Suprapubic skin (tissue), 4 donors: ENCODE data around the gene MYO5B.

ENCODE experiments used
- EP300 ChIP-seq: sonication (generic); formaldehyde crosslinking; IDR thresholded peaks from one replicate; pipeline ENCODE4 v1.6.1; 2017; ENCODE audit warnings: antibody characterized with exemption
- POLR2A ChIP-seq, 2 donors: fragments of 450-650 bp; IDR thresholded peaks; one replicate each; pipeline ENCODE4 v1.6.1; 2017; ENCODE audit warnings: antibody characterized with exemption in 2 of 2, mild to moderate bottlenecking in 2 of 2, moderate library complexity in 2 of 2
- POLR2AphosphoS5 ChIP-seq, 3 donors: sonication (generic); formaldehyde crosslinking; IDR thresholded peaks; one replicate each; pipeline ENCODE4 v1.6.1; 2017; ENCODE audit warnings: antibody characterized with exemption in 3 of 3
- TF ChIP-seq, protein P1 (sequence below), 2 donors: fragments of 200-600 bp in 1 of 2; fragments of 450-650 bp in 1 of 2; sonication (generic) in 1 of 2; IDR thresholded peaks; one replicate each; pipeline ENCODE4 v1.5.1; 2016 to 2019; ENCODE audit warnings: antibody characterized with exemption in 2 of 2, mild to moderate bottlenecking in 1 of 2, moderate library complexity in 1 of 2

DNA sequence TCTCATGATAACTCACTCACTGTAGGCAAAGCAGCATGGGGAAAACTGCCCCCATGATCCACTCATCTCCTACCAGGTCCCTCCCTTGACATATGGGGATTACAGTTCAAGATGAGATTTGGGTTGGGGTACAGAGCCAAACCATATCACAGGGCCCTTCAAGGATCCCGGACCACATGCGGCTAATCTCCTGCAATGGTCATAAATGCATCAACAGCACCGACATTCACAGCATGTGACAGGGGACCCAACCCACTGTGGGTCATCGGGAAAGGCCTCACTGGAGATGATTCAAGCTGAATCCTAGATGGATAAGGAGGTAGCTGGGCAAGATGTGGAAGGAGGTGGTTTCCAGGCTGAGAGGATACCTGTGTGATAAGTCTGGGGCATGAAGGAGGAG, 129.4 kb downstream of the MYO5B start:
- no peak for TF ChIP-seq POLR2A (IDR thresholded peaks at IDR 0.05)
- TF ChIP-seq, protein P1, sequence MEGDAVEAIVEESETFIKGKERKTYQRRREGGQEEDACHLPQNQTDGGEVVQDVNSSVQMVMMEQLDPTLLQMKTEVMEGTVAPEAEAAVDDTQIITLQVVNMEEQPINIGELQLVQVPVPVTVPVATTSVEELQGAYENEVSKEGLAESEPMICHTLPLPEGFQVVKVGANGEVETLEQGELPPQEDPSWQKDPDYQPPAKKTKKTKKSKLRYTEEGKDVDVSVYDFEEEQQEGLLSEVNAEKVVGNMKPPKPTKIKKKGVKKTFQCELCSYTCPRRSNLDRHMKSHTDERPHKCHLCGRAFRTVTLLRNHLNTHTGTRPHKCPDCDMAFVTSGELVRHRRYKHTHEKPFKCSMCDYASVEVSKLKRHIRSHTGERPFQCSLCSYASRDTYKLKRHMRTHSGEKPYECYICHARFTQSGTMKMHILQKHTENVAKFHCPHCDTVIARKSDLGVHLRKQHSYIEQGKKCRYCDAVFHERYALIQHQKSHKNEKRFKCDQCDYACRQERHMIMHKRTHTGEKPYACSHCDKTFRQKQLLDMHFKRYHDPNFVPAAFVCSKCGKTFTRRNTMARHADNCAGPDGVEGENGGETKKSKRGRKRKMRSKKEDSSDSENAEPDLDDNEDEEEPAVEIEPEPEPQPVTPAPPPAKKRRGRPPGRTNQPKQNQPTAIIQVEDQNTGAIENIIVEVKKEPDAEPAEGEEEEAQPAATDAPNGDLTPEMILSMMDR (IDR thresholded peaks at IDR 0.05), result no peak
- no peak for TF ChIP-seq POLR2AphosphoS5 (IDR thresholded peaks at IDR 0.05)
- no peak for TF ChIP-seq EP300
